Measurements from ENCODE around the gene MXI1.

Gene MXI1

GRCh38 chr10:110215286-110216170 lies 8.1 kb downstream of the MXI1 start:
- DNase-seq (ENCODE audit: low read depth in 2 of 2) = no peak

- no peak for DNase-seq (ENCODE audit: low read depth in 2 of 2)
These were observed 8.8 kb downstream of the MXI1 start for GRCh38 chr10:110216240-110216639.

DNA sequence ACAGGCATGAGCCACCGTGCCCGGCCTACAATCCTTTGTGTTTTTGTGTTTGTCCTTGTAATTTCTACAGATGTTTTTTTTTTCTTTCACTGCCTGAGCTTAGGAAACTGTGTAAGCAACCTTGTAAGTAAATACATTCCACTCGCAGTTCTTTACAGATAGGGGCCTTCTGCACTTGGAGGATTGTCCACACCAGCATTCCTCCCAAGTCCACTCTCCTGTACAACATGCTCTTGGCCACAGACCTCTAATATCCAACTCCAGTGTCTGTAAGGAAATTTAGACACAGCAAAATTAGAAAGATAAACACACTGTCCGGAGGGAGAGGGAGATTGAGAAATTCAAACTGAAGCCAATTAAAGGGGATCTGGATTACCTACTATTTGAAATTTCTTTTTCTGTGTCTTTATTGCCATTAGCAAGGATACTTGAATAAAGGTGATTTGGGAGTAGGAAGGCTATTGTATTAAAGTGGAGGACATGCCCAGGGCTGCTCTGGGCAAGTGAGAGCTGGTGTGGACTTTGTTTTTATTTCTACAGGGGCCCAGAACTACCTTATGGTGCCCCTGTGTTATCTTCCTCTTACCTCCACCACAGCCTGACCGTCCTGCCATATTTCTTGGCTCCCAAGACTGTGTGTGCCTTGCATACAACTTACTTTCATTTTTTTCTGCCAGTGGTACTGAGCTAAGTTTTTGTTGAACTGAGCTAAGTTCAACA lies 9.7 kb downstream of the MXI1 start:
- no peak for DNase-seq (ENCODE audit: low read depth in 2 of 2)

DNA sequence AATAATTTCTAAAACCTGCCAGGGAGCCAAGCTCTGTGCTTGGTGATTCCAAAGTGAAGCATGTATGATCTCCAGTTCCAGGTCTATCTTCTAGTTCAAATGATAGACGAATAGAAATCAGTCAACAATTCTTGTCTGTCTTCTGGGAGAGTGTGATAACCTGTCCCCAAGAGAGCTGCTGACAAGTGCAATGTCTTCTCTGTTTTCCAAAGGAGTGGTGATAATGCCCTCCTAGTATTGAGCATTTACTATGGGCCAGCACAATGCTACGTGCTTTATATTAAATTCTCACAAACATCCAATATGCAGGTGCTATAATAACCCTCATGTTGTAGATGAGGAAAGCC lies 10.2 kb downstream of the MXI1 start:
- DNase-seq (ENCODE audit: low read depth in 2 of 2) = no peak

DNA sequence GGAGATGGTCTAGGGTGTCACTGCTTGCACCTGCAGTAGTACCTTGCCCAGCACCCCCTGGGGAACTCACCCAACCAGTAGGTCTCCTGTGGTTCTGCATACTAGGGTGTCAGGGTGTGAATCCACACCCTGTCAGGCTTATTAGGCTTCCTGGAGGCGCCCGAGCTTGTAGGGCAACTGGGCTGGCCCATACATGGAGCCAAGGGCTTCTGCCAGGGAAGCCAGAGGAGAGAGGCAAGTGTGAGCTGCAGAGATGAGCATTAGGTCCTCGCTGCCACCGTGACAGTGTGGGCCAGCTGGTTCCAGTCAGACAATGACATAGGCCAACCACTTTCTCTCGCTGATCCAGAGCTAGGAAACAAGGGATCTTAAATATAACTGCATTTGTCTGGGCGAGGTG lies 11.2 kb downstream of the MXI1 start:
- DNase-seq (ENCODE audit: low read depth in 2 of 2) = no peak

GRCh38 chr10:110219884-110220283 lies 12.5 kb downstream of the MXI1 start:
- no peak for DNase-seq (ENCODE audit: low read depth in 2 of 2)

DNA sequence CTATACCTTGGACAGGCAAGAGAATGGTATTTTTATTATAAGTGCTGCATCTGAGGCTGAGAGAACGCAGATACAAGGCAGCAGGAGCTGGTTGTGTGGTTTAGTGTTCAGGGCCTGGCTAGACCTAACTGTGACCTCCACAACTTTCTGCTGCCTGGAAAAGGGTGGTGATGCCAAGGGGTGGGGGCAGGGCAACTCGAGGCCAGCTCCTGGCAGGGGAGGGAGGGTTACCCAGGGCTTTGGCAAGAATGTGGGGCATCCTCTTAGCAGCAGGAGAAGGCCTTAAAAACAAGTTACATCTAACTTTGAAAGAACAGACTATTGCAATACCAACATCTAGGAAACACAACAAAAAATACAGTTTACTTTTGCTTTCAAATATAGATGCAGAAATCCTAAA lies 13.0 kb downstream of the MXI1 start:
- no peak for DNase-seq (ENCODE audit: low read depth in 2 of 2)

GRCh38 chr10:110221044-110221720 lies 13.8 kb downstream of the MXI1 start:
- DNase-seq (ENCODE audit: low read depth in 2 of 2) = no peak

- peak; percentile 74 to 77 for DNase-seq (ENCODE audit: low read depth in 2 of 2)
These were observed 14.4 kb downstream of the MXI1 start for GRCh38 chr10:110221721-110222261.

GRCh38 chr10:110222641-110223297 lies 15.4 kb downstream of the MXI1 start:
- DNase-seq (ENCODE audit: low read depth in 2 of 2) = no peak

- DNase-seq (ENCODE audit: low read depth in 2 of 2) = no peak
These were observed 16.0 kb downstream of the MXI1 start for GRCh38 chr10:110223298-110223925.

GRCh38 chr10:110224992-110225391 lies 17.6 kb downstream of the MXI1 start:
- DNase-seq (ENCODE audit: low read depth in 2 of 2) = no peak

- DNase-seq (ENCODE audit: low read depth in 2 of 2) = no peak
These were observed 18.0 kb downstream of the MXI1 start for GRCh38 chr10:110225441-110225755.

DNA sequence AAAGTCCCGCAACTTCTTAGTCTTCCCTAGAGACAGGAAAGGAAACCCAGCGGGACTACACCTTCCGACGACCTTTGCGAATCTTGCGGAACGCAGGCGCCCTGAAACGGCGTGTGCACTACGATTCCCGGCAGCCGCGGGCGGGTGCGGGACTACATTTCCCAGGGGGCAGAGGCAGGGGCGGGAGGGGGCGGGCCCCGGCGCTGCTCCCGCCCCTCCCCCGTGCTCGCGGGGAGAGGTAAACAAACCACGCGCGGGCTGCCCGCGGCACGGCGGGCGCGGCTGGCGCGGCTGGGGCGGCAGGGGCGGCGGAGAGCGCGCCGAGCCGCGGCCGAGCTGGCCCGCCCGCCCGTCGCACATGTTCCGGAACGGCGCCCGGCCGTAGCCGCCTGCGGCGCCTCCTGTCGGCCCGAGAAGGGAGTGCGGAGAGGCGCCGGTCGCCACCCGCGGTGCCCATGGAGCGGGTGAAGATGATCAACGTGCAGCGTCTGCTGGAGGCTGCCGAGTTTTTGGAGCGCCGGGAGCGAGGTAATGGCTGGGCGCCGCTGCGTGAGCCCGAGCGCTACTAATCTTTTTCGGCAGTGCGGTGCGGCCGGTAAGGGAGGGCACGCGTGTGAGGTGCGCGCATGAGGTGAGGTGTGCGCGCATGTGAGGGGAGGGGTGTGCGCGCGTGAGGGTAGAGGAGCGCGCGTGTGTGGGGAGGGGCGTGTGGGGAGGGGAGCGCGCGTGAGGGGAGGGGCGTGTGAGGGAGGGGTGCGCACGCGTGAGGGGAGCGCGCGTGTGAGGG lies 18.5 kb downstream of the MXI1 start:
- DNase-seq (ENCODE audit: low read depth in 2 of 2) = peak; percentile 79 to 83

DNA sequence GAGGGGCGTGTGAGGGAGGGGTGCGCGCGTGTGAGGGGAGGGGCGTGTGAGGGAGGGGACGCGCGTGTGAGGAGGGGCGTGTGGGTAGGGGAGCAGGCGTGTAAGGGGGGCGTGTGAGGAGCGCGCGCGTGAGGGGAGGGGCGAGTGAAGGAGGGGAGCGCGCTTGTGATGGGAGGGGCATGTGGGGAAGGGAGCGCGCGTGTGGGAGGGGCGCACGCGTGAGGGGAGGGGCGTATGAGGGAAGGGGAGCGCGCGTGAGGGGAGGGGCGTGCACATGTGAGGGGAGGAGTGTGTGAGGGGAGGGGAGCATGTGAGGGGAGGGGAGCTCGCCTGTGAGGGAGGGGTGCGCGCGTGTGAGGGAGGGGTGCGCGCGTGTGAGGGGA lies 19.1 kb downstream of the MXI1 start:
- DNase-seq (ENCODE audit: low read depth in 2 of 2) = peak; percentile 79 to 82

DNA sequence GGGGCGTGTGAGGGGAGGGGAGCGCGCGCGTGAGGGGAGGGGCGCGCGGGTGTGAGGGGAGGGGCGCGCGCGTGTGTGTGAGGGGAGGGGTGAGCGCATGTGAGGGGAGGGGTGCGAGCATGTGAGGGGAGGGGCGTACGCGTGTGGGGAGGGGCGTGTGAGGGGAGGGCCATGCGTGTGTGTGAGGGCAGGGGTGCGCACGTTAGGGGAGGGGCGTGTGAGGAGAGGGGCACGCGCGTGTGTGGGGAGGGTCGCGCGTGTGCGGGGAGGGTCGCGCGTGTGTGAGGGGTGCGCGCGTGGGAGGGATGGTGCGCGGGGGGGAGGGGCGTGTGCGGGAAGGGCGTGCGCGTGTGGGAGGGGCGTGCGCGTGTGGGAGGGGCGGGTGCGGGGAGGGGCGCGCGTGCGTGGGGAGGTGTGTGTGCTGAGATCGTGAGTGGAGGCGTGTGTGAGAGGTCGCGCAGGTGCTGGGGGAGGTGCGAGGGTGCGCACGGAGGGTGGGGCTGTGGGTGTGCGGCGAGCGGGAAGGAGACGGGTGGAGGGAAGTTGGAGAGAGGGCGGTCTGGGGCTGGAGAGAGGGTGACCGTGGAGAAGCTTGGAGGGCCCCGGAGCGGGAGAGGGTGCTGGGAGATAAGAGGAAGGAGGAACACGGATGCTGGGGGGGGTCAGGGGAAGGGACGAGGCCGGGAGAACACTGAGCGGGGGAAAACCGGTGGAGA lies 19.7 kb downstream of the MXI1 start:
- no peak for DNase-seq (ENCODE audit: low read depth in 2 of 2)

DNA sequence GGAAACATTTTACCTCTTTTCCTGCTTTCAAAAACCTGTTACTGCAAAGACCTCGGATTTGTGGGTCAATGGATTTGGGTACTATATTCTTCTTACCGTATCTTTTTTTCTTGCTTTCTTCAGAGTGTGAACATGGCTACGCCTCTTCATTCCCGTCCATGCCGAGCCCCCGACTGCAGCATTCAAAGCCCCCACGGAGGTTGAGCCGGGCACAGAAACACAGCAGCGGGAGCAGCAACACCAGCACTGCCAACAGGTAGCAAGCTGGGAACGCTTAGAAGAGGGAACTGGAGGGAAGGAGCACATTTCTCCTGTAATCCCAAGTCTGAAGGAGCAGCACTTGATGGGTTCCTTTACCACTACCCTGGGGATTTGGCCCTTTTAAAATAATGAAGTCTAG lies 20.7 kb downstream of the MXI1 start:
- no peak for DNase-seq (ENCODE audit: low read depth in 2 of 2)

DNA sequence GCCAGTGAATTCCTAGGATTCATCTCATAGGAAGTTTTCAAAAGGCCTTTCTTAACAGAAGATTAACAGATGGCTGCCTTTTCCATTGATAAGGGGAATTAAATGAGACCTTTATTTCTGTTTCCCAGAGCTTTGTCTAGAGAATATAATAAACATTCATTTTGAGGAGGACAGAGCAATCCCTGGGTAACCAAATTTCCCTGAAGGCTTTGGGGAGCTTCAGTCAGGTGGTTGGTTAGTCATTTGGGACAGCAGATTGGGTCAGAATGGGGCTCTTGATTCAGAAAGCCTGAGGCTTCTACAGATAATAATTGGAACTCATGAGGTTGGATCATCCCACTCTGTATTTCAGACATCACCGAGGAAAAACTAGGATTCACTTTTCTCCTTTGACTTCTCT lies 21.8 kb downstream of the MXI1 start:
- no peak for DNase-seq (ENCODE audit: low read depth in 2 of 2)

GRCh38 chr10:110233846-110234245 lies 26.4 kb downstream of the MXI1 start:
- no peak for DNase-seq (ENCODE audit: low read depth in 2 of 2)

DNA sequence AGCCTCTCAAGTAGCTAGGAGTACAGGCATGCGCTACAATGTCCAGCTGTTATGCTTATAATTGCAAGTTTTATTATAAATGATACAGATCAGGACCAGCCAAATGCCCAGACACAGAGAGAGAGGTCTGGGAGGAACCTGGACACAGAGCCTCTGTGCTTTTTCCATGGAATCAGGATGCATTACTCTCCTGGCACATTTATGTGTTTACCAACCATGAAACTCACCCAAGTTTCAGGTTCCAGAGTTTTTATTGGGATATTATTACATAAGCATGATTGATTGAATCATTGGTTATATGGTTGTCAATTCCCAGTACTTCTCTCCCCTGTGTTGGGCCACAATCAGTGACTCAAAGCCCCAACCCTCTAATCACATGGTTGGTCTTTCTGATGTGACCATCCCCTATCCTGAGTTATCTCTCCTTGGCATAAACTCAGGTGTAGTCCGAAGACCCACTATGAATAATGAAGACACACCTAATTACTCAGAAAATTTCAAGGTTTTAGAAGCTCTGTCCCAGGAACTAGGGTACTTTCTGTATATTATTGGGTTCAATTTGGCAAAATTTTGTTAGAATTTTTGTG lies 30.6 kb downstream of the MXI1 start:
- DNase-seq (ENCODE audit: low read depth in 2 of 2) = no peak

All from stimulated activated CD4-positive, alpha-beta T cell treated with anti-CD3 and anti-CD28 coated beads, Interleukin-15, amount 100 ng/mL, for 48 hours (primary cell).